HG02798 (cell line): ENCODE results near the gene CNNM1.

ENCODE experiments used
- ATAC-seq: cut with Tn5 transposase; IDR thresholded peaks from one replicate; pipeline ENCODE4 v1.9.1; 2021; ENCODE audit warnings: mild to moderate bottlenecking; ENCODE audit not compliant: unreplicated experiment, poor library complexity

CNNM1 gene

GRCh38 chr10:99410146-99410545, 81.0 kb downstream of the CNNM1 start:
- ATAC-seq, result no peak

DNA sequence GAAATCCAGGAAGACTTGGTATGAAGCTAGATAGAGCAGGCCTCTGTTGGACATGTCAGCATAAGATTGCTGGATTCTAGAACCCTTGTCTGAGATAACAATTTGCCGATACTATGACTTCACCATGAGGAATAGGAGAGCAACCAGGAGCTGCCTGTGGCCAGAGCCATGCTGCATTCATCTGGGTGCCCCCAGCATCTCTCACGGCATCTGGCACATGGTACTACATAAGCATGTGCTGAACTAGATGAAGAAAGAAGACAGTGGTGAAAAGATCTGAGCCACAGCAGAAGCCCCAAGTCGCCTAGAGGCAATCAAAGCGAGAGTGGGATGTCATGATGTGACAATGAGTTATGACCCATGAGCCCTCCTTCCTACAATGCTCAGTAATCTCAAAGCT, 81.7 kb downstream of the CNNM1 start:
- ATAC-seq, result no peak

- ATAC-seq, result no peak
Measured at GRCh38 chr10:99411546-99411945, 82.4 kb downstream of the CNNM1 start.

DNA sequence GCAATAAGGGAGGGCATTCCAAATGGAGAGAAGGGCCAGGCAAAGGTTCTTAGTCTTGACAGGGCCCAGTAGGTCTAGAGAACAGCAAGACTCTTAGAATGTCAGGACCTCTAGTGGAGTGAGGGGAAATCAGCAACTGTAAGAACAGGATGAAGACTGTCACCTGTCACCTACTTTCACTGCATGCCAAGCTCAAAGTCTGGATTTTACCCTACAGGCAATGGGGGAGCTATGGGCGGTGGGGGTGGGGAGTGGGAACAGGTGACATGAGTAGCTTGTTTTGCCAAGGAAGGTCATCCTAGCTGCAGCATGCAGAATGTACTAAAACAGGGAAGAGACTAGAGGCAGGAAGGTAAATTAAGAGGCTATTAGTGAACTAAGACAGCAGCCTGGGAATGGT, 82.9 kb downstream of the CNNM1 start:
- no peak for ATAC-seq

DNA sequence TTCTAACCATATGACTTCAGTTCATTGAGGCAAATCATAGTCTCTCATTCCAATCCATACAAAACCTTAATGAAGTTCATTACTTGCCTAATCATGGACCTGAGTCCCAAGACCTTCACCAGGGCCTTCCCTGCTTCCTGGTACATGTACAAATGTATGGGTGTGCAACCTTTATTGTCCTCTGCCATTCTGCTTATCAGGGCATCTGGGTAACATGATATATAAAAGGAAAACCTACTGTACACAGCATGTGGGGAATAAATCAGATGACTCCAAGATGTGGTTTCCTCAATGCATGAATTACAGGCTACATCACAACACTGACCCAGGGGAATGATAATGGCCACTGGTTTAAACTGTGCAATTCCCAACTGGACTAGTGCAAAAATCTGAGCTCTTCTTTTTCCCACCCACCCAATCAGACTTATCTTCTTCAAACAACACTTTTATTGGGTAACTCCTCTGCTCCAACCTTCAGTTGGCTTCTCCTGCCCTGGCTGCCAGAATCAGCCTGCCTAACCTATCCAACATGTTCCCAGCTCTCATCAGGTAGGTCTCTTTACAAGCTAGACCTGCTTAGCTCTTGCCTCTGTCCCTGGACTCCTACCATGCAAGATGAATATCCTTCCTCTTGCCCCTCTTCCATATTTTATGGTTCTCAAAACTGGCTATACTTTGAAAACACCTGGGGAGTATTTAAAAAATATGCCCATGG, 89.9 kb downstream of the CNNM1 start:
- no peak for ATAC-seq

GRCh38 chr10:99419688-99420087, 90.5 kb downstream of the CNNM1 start:
- no peak for ATAC-seq

DNA sequence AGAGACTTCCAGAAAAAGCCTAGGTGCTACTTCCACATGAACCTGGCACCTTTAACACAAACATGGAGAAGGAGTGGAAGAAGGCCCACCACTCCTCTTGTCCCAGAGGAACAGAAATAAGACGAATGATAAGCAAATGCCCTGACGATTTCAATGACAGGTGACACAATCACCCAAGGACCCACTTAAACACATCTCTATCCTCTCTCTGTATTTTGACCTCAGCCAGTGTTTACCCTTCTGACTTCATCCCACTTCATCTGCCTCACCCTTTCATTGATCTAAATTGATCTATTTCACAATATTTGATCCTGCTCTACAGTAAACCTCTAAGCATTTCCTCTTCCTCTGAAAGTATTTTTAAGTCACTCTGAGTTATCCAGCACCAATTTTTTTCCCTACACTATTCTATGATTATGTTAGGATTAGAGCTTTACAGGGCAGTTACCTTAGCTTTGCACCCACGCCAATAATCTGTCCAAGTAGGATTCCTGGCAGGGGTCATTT, 92.1 kb downstream of the CNNM1 start:
- no peak for ATAC-seq

GRCh38 chr10:99422529-99423096, 93.5 kb downstream of the CNNM1 start:
- no peak for ATAC-seq

GRCh38 chr10:99424656-99425055, 95.5 kb downstream of the CNNM1 start:
- no peak for ATAC-seq

- ATAC-seq, result no peak
Measured at GRCh38 chr10:99425204-99425603, 96.0 kb downstream of the CNNM1 start.

GRCh38 chr10:99426689-99427088, 97.5 kb downstream of the CNNM1 start:
- ATAC-seq, result no peak

GRCh38 chr10:99427566-99428190, 98.5 kb downstream of the CNNM1 start:
- ATAC-seq, result no peak

GRCh38 chr10:99429517-99430095, 100.5 kb downstream of the CNNM1 start:
- no peak for ATAC-seq

DNA sequence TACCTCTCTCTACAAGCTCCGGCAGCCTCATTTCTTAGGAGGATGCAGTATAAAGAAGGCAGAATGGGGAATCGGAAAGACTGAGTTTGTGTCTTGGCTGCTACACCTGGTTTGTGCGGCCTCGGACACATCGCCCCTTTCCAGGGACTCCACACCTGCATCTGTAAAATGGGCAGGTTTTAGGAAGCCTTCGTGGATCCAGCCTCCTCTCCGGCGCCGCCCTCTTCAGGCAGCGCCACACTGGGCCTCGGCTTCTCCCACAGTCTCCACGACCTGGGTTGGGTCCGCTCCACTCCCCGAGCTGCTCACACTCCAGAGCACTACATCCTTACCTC, 100.9 kb downstream of the CNNM1 start:
- ATAC-seq, result no peak

GRCh38 chr10:99430451-99431189, 101.5 kb downstream of the CNNM1 start, which contains the start of gene GOT1:
GOT1 (minus strand) TSS chr10:99430624; CDS start chr10:99430565, 59 bp downstream.
- peak; percentile 97 for ATAC-seq

GRCh38 chr10:99431190-99431760, 102.1 kb downstream of the CNNM1 start:
- no peak for ATAC-seq

- ATAC-seq, result no peak
Measured at GRCh38 chr10:99432047-99432446, 102.9 kb downstream of the CNNM1 start.

- ATAC-seq, result no peak
Measured at GRCh38 chr10:99432881-99433280, 103.7 kb downstream of the CNNM1 start.

DNA sequence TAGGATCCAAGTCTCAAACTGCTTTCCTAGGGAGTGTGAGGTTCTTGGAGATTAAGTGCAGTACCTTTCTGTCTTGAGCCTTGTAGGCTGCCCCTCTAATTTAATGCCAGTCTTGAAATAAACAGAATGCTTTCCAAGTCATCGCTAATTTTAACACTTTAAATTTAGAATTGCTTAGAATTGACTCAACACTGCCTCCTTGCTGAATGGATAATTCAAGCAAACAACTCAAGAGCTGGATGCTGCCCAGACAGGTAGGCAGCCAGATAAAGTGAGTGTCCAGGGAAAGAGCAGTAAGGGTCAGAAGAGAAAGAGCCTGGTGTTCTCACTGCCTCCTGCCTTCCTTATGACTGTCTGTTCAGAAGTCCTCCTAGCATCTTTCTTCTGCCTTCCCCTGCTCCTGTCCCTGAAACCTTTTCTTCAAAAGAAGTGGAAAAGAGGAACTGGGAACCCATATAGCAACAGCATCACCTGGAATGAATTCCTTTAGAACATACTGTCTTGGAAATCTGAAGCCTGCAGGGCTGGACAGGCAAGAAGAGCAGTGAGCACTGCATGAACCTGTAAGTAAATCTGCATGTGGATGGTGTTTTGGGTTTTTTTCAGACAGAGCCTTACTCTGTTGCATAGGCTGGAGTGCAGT, 104.3 kb downstream of the CNNM1 start:
- ATAC-seq, result no peak
